ENCODE results near the gene DCD.

The DCD gene

GRCh38 chr12:54598970-54599369 lies 49.2 kb downstream of the DCD start:
- Histone ChIP-seq H3K9ac (ENCODE audit: low read depth in 1 of 2, low read length in 2 of 2) (no peak overlapping the region), H3K27me3 (ENCODE audit: control insufficient read depth in 2 of 2, insufficient read depth in 2 of 2, low read length in 2 of 2) (peaks cover 0 to 2% of the 10 kb centered on the region in 2 donors), H3K4me1 (ENCODE audit: control insufficient read depth in 2 of 2, insufficient read depth in 2 of 2, low read length in 2 of 2) (no peaks in the 10 kb centered on the region), H3K9me3 (ENCODE audit: control insufficient read depth in 2 of 2, low read length in 2 of 2) (no peaks in the 10 kb centered on the region), H3K4me3 (ENCODE audit: low read length in 2 of 2) (no peak overlapping the region), H3K27ac (ENCODE audit: low read depth in 2 of 2, low read length in 2 of 2) (no peak overlapping the region), H3K36me3 (ENCODE audit: control insufficient read depth in 2 of 2, insufficient read depth in 2 of 2, low read length in 2 of 2) (no peaks in the 10 kb centered on the region)

GRCh38 chr12:54596526-54596946 lies 51.6 kb downstream of the DCD start:
- Histone ChIP-seq H3K9me3 (ENCODE audit: control insufficient read depth in 2 of 2, low read length in 2 of 2) (no peaks in the 10 kb centered on the region), H3K9ac (ENCODE audit: low read depth in 1 of 2, low read length in 2 of 2) (no peak overlapping the region), H3K4me3 (ENCODE audit: low read length in 2 of 2) (no peak overlapping the region), H3K36me3 (ENCODE audit: control insufficient read depth in 2 of 2, insufficient read depth in 2 of 2, low read length in 2 of 2) (no peaks in the 10 kb centered on the region), H3K27ac (ENCODE audit: low read depth in 2 of 2, low read length in 2 of 2) (no peak overlapping the region), H3K4me1 (ENCODE audit: control insufficient read depth in 2 of 2, insufficient read depth in 2 of 2, low read length in 2 of 2) (no peaks in the 10 kb centered on the region), H3K27me3 (ENCODE audit: control insufficient read depth in 2 of 2, insufficient read depth in 2 of 2, low read length in 2 of 2) (peaks cover 0 to 6% of the 10 kb centered on the region in 2 donors)

- H3K4me1 ChIP-seq (ENCODE audit: control insufficient read depth in 2 of 2, insufficient read depth in 2 of 2, low read length in 2 of 2) = no peaks in the 10 kb centered on the region
- no peak overlapping the region for H3K27ac ChIP-seq (ENCODE audit: low read depth in 2 of 2, low read length in 2 of 2)
- no peaks in the 10 kb centered on the region for H3K36me3 ChIP-seq (ENCODE audit: control insufficient read depth in 2 of 2, insufficient read depth in 2 of 2, low read length in 2 of 2)
- no peak overlapping the region for H3K9ac ChIP-seq (ENCODE audit: low read depth in 1 of 2, low read length in 2 of 2)
- no peak overlapping the region for H3K4me3 ChIP-seq (ENCODE audit: low read length in 2 of 2)
- no peaks in the 10 kb centered on the region for H3K9me3 ChIP-seq (ENCODE audit: control insufficient read depth in 2 of 2, low read length in 2 of 2)
- peaks cover 0 to 6% of the 10 kb centered on the region in 2 donors for H3K27me3 ChIP-seq (ENCODE audit: control insufficient read depth in 2 of 2, insufficient read depth in 2 of 2, low read length in 2 of 2)
Measured at GRCh38 chr12:54595471-54595870, 52.7 kb downstream of the DCD start.

Data from mucosa of rectum (tissue), 2 donors.